Transverse colon (tissue), 3 donors: ENCODE measurements around the gene SUPT4H1.

Source experiments
- CTCF ChIP-seq, 5 experiments: fragments of 200-600 bp in 3 of 5; fragments of 450-650 bp in 2 of 5; sonication (generic) in 3 of 5; IDR thresholded peaks; 1 replicate in 2 of 5; 2 replicates in 3 of 5; pipeline ENCODE4 v1.5.1; 2016 to 2017; ENCODE audit warnings: antibody characterized with exemption in 5 of 5, inconsistent platforms in 3 of 5, mild to moderate bottlenecking in 2 of 5, moderate library complexity in 1 of 5
- POLR2A ChIP-seq: fragments of 450-650 bp; IDR thresholded peaks from one replicate; pipeline ENCODE4 v1.6.1; 2016; ENCODE audit warnings: antibody characterized with exemption, mild to moderate bottlenecking, moderate library complexity

DNA sequence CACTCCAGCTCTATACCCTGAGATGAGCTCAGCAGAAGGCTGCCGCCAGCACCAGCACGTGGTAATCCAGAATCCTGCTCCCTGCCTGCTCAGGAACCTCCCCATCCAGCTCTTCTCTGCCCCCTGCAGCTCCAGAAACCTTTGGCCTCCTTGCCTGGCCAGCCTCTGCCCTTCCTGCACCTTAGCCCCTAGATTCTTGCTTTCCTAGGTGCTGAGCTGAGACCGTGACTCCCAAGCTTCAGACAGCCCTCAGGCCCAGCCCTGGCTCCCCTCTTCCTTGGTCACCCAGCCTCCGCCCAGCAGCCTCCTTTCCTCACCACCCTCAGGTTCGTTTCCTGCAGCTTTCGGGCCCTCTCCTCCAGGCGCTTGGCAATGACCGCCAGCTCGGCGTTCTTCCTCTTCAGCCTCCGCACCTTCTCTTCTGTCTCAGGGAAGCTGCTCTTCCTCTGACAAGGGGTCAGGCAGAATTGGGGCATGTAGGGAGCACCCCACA, 26.0 kb downstream of the SUPT4H1 start:
- TF ChIP-seq CTCF (IDR thresholded peaks at IDR 0.05): no peak
- no peak for TF ChIP-seq POLR2A
